Renal cortical epithelial cell (primary cell): ENCODE data around the gene SERPINA4. TPM values are rescaled to one million over a fixed set of nuclear protein-coding genes. Genes with fewer than 3 reads are reported as not detected.

Experiments
- DNase-seq: peaks from one replicate; pipeline ENCODE4 v3.0.0-alpha.2; 2011; ENCODE audit warnings: low read depth
- total RNA-seq: library from RNA; depleted of rRNA; stranded (reverse); fragments of >200 nt; gene quantifications from 2 replicates; pipeline ENCODE4 v1.2.3, GENCODE V29; 2014

The SERPINA4 gene
- total RNA-seq = 0.55 TPM in 1 of 2 replicates, not detected in the other

- peak; percentile 37 for DNase-seq
Observed at GRCh38 chr14:94560751-94561655, at the start of gene SERPINA4. Gene SERPINA4, plus strand, starts transcription at chr14:94561442. Its CDS starts 2,041 bp downstream, at chr14:94563483.

- no peak for DNase-seq
Observed at GRCh38 chr14:94514351-94514750, 46.9 kb upstream of the SERPINA4 start.

- no peak for DNase-seq
Observed at GRCh38 chr14:94515426-94515825, 45.8 kb upstream of the SERPINA4 start.

- no peak for DNase-seq
Observed at GRCh38 chr14:94515856-94516255, 45.4 kb upstream of the SERPINA4 start.

DNA sequence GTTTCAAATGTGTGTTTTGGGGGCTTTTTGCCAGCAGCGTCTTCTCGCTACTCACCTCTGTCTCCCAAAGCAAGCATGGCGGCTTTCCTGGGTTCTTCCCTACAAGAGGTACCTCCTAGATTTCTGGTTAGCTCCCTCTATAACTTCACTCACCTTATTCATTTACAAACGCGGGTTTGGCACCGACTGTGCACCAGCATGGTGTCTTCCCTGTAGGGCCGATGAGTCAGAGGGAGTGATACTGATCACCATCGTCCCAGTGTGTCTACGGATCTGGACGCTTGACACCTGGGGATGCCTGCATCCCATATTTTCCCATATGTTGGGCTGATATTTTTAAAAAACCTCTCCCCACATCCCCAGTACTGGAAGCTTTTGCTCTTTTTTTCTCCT lies 44.0 kb upstream of the SERPINA4 start:
- DNase-seq = no peak

DNA sequence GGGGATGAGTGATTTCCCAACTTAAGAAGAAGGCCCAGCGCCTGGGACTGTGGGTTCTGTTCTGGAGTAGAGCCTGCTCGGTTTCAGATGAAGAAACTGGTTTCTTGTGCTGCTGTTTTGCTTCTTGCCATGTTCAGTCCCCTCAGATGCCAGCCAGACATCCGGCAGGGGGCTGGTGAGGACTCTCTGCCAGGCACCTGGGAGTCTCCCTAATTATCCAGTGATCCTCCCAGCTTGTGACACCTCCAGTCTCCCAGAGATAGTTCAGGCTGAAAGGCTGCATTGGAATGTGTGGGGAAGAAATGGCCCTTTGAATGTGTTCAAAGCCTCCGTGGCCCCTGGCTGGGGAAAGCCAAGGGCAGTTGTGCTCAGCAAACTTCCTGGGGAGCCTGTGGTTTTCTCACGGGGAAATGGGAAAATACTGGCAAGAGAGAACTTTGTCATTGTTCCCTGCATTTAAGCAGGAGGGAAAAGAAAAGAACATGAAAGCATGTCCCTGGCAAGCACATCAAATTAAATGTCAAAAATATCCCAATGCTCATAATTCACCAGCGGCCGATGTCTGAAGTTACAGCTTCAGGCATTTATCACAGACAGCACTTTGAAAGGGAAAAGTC lies 43.5 kb upstream of the SERPINA4 start:
- no peak for DNase-seq

DNA sequence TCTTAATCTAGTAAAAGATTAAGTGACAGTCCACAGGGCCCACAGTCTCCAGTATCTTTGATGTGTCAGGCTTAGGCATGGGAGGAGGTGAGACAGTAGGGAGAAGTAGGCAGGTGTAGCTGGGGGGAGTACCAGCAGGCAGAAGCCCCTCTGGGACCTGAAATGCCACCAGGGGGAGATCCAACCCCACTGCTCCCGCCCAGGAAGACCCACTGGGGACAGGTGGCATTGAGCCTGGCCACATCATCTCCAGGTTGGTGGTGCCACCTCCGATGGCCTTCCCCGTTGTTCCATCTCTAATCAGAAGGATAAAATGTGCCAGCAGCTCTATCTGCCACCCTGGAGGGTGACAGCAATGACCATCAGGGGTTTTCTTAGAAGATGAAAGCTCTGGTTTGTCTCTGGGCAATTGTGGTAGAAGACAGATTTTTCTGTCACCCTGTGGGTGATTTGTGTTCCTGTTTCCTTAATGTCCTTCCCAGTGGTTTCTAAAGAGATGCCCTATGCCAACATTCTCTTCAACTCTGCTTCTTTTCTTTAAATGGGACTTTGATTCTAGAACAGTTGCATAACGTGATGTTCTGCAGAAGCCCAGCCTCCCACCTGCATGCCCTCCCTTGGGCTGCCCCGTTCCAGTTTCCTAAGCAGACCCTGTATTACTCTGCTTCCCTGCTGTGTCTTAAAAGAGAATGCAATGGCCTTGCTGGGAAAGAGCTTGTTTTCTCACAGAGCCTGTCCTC lies 39.7 kb upstream of the SERPINA4 start:
- no peak for DNase-seq

GRCh38 chr14:94522115-94522724 lies 39.0 kb upstream of the SERPINA4 start:
- DNase-seq = no peak

- no peak for DNase-seq
Observed at GRCh38 chr14:94523265-94523664, 38.0 kb upstream of the SERPINA4 start.

GRCh38 chr14:94524093-94524492 lies 37.1 kb upstream of the SERPINA4 start:
- DNase-seq = no peak

- DNase-seq = no peak
Observed at GRCh38 chr14:94531187-94531586, 30.1 kb upstream of the SERPINA4 start.

GRCh38 chr14:94532447-94532846 lies 28.8 kb upstream of the SERPINA4 start:
- peak; percentile 15 for DNase-seq

DNA sequence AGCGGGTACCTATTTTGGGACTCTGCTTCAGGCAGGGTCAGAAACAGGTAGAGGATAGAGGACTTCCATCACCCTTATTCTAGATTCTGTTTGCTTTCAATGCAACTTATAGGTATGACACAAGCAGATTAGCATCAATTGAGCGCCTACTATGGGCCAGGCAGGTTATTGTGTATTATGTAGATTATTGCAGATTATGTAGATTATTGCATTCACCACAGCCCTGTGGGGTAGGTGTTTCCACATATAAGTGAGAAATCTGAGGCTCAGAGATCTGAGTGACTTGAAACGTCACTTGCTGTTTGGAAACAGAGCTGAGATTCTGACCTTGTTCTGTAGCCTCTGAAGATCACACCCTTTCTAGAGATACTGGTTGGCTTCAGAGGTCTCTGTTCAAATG lies 25.7 kb upstream of the SERPINA4 start:
- DNase-seq = no peak

GRCh38 chr14:94536836-94537235 lies 24.4 kb upstream of the SERPINA4 start:
- peak; percentile 7 for DNase-seq

DNA sequence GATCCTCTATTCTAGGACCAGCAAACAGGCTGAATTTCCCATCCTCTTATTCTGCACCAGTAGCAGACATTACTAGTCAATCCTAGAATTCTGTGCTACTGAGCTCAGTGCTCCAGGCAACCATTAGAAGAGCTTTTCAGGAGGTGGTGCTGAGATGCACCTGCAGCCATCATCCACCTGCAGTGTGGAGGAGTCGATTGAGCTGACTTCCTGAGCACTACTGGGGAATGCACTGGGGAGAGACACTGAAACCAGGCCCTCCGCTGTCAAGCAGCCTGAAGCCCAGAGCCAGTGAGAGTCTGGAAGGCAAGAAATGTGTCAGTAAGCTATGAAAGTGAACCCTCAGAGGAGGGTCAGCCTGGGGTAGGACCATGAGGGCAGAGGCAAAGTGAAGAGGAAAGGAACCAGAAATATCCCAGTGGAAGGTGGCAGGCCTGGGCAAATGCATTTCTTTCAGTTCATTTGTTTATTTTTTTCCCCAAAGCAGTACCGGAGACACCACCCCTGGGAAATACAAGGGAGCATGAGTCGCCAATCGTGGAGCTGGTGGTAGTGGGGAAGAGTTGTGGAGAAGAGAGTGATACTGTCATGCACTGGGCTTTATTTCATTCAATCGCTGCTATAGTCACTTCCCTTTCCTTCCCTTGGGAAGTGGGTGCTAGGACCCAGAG lies 23.0 kb upstream of the SERPINA4 start:
- DNase-seq = no peak

DNA sequence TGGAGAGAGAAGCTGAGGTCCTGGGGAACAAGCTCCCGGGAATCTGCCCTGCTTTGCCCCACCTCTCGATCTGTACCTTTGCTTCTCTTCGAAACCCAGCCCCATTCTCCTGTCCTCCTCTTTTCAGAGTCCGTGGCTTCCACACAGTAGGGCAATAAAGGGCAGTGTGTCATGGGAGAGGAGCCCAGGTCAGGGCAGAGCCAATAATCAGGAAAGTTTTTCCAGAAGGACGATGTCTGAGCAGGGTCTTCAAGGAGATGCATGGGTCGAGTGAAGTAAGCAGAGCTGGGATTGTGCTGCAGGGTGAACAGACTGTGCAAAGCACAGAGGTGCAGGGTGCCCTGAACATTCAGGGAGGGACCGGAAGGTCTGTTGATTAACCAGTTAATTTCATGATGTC lies 22.1 kb upstream of the SERPINA4 start:
- no peak for DNase-seq

- DNase-seq = peak; percentile 4
Observed at GRCh38 chr14:94540031-94540794, 21.0 kb upstream of the SERPINA4 start.

DNA sequence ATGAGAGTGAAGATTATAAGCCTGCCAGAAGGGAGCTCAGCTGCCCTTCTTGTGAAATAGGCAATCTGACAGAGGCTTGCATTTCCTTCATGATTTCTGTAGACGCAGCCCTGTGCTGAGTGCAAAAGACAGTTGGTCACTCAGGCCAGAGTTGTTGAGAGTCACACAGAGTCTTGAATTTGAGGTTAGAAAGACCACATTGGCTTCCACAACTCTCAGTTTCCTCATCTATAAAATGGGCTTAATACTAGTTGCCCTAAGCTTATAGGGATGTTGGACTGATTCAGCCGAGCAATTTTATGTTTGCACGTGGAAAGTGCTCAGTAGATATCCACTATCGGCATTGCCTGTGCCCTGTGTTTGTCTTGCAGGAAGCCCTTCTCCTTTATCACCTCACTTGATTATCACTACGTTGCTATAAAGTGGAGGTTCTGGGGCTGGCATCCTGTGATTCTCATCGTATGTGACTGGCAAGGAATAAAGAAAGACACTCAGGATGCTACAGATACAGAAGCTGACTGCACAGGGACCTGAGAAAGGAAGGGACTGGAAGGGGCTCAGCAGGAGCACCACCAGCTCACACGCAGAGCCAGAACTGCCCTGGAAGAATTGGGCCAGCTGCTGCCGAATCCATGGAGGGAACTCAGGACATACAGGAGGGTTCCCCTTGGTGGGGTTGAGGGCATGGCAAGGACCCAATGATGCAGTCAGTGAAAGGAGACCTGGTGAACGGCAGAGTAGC lies 19.8 kb upstream of the SERPINA4 start:
- DNase-seq = no peak

DNA sequence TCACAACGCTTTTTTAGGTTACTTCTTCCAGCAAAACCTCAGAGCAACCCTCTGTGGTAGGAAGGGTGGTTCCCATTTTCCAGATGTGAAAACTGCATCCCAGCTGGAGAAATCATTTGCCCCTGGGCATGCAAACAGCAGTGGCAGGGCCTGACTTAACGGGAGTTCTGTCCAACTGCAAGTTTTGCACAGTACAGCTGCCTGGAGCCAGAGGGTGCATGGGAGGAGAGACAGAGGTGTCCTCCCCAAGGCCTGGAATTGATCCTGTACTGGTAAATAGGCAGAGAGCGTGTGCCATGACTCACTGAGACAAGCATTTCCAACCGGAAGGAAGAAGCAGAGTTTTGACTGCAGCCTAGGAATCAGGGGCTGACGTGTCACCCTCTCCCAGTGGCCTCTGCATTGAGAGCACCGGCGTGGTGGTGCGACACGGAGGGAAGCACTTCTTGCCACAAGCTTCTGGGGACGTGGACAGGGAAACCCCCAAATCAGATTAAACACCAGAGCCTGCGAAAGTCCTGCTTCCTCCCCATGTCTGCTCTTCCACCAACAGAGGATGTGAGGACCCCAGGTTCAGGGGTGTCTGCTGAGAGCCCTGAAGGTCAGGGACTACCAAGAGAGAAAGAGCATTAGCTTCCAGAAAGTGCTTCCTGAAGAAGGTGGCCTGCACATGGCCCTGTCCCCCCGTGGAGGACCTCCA lies 19.0 kb upstream of the SERPINA4 start:
- no peak for DNase-seq
